Gastroesophageal sphincter (tissue), 4 donors: ENCODE measurements around the gene ADGRG1. TPM values are rescaled to one million over a fixed set of nuclear protein-coding genes. Genes with fewer than 3 reads are reported as not detected.
A peak's percentile ranks its signal among the peaks of the same experiment; 100 is the strongest.

Experiments
- ATAC-seq: fragments of 150-250 bp; one replicate; pipeline ENCODE4 v1.9.1; 2016; ENCODE audit warnings: mild to moderate bottlenecking, moderate library complexity
- H3K27ac ChIP-seq, 4 donors: fragments of 200-600 bp; sonication (generic) in 3 of 4; 1 replicate in 3 of 4; 2 replicates in 1 of 4; pipeline ENCODE4 v1.5.1; 2016 to 2019
- H3K27me3 ChIP-seq: fragments of 200-600 bp; sonication (generic); one replicate; pipeline ENCODE4 v1.5.1; 2019
- H3K36me3 ChIP-seq, 2 donors: fragments of 200-600 bp; sonication (generic); one replicate each; pipeline ENCODE4 v1.5.1; 2019; ENCODE audit warnings: control low read depth in 1 of 2
- H3K4me1 ChIP-seq, 3 donors: fragments of 200-600 bp; sonication (generic); 1 replicate in 2 of 3; 2 replicates in 1 of 3; pipeline ENCODE4 v1.5.1; 2016 to 2019; ENCODE audit warnings: control low read depth in 2 of 3
- H3K4me3 ChIP-seq, 2 donors: fragments of 200-600 bp; sonication (generic); one replicate each; pipeline ENCODE4 v1.5.1; 2019; ENCODE audit warnings: mild to moderate bottlenecking in 1 of 2, moderate library complexity in 1 of 2
- H3K9me3 ChIP-seq, 3 donors: fragments of 200-600 bp; sonication (generic); one replicate each; pipeline ENCODE4 v1.5.1; 2017 to 2019; ENCODE audit warnings: control low read depth in 2 of 3
- CTCF ChIP-seq, 4 experiments: fragments of 200-600 bp in 2 of 4; fragments of 450-650 bp in 2 of 4; sonication (generic) in 1 of 4; IDR thresholded peaks; one replicate each; pipeline ENCODE4 v1.5.1; 2017 to 2019; ENCODE audit warnings: antibody characterized with exemption in 4 of 4, mild to moderate bottlenecking in 2 of 4, moderate library complexity in 2 of 4
- EP300 ChIP-seq: sonication (generic); formaldehyde crosslinking; IDR thresholded peaks from one replicate; pipeline ENCODE4 v1.6.1; 2017; ENCODE audit warnings: antibody characterized with exemption, mild to moderate bottlenecking
- POLR2A ChIP-seq, 2 donors: fragments of 450-650 bp; IDR thresholded peaks; one replicate each; pipeline ENCODE4 v1.6.1; 2017; ENCODE audit warnings: antibody characterized with exemption in 2 of 2, mild to moderate bottlenecking in 2 of 2, moderate library complexity in 1 of 2
- POLR2AphosphoS5 ChIP-seq: sonication (generic); formaldehyde crosslinking; IDR thresholded peaks from one replicate; pipeline ENCODE4 v1.6.1; 2017; ENCODE audit warnings: antibody characterized with exemption
- WGBS, 2 donors: methylation state at CpG; one replicate each; pipeline ENCODE4 v1.1.5; 2018; ENCODE audit warnings: low coverage in 1 of 2; 5-methylcytosine and 5-hydroxymethylcytosine counted together
- total RNA-seq, 4 donors: library from RNA; depleted of rRNA; stranded (reverse); fragments of >200 nt; gene quantifications; one replicate each; pipeline ENCODE4 v1.1.0, GENCODE V29; 2016

The ADGRG1 gene
- total RNA-seq, 4 donors from 2014 or later, result 7.0 to 20.1 (median 12.6) TPM

- Histone ChIP-seq H3K4me1 (peaks cover 0 to 39% (median 8%) of the 10 kb centered on the region in 3 donors), H3K4me3 (no peak overlapping the region), H3K27ac (peak overlapping the region in 1 of 4 donors; percentile 29), H3K36me3 (no peaks in the 10 kb centered on the region), H3K27me3 (peaks cover 13% of the 10 kb centered on the region), H3K9me3 (no peaks in the 10 kb centered on the region)
- ATAC-seq, result no peak
- WGBS, 2 donors, result 83 to 90% methylated on average over 1 to 2 of the region's 17 CpGs
- no peak for TF ChIP-seq CTCF (IDR thresholded peaks at IDR 0.05)
- TF ChIP-seq EP300, result no peak
- no peak for TF ChIP-seq POLR2A (IDR thresholded peaks at IDR 0.05)
- TF ChIP-seq POLR2AphosphoS5, result no peak
Observed at GRCh38 chr16:57623251-57624043, 5.0 kb upstream of the ADGRG1 start.

GRCh38 chr16:57624044-57624688 lies 4.3 kb upstream of the ADGRG1 start:
- 80% methylated on average over 8 of the region's 8 CpGs; no CpG with 5 or more reads in 1 of the 2 donors for WGBS, 2 donors
- no peaks in the 10 kb centered on the region for H3K9me3 ChIP-seq
- H3K36me3 ChIP-seq, result no peaks in the 10 kb centered on the region
- peaks cover 0 to 44% (median 11%) of the 10 kb centered on the region in 3 donors for H3K4me1 ChIP-seq
- H3K27me3 ChIP-seq, result peaks cover 19% of the 10 kb centered on the region
- ATAC-seq, result no peak
- no peak overlapping the region for H3K4me3 ChIP-seq
- H3K27ac ChIP-seq, result no peak overlapping the region
- TF ChIP-seq EP300, result no peak
- TF ChIP-seq POLR2A (IDR thresholded peaks at IDR 0.05), result no peak
- no peak for TF ChIP-seq POLR2AphosphoS5
- no peak for TF ChIP-seq CTCF (IDR thresholded peaks at IDR 0.05)

DNA sequence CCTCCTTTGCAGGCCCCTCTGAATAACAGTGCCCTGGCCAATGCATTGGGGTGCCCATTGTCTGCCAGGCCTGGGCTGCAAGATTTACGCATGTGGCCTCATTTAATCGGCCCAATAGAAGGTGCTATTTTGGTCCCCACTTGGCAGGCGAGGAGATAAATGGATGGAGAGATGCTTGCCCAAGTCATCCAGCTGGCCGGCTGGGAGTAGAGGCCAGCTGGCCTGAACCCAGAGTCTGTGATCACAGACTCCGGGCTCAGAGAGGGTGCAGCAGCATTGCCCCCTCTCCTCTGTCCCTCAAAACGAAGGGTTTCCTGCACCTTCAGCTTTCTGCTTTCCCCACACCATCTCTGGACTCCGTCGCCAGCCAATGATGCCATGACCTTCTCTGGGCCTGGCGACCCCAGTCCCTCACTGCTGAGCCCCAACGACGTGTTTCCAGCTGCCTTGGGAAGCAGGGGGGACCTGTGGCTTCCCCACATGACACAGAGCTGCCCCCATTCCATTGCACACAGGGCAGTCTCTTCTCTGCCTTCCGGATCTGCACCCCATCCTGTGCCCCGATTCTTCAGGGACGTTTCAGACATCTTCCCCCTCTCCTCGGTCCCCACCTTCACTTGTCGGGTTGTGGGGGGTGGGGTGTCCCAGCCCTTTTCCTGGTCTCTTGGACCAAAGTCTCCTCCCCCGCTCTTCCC lies 3.5 kb upstream of the ADGRG1 start:
- WGBS, 2 donors, result 47 to 76% methylated on average over 4 to 16 of the region's 17 CpGs
- Histone ChIP-seq H3K4me1 (peaks cover 0 to 44% (median 11%) of the 10 kb centered on the region in 3 donors), H3K27me3 (peaks cover 27% of the 10 kb centered on the region), H3K27ac (no peak overlapping the region), H3K9me3 (no peaks in the 10 kb centered on the region), H3K36me3 (no peaks in the 10 kb centered on the region), H3K4me3 (no peak overlapping the region)
- TF ChIP-seq POLR2A (IDR thresholded peaks at IDR 0.05), result no peak
- TF ChIP-seq CTCF (IDR thresholded peaks at IDR 0.05), result no peak
- no peak for TF ChIP-seq POLR2AphosphoS5
- no peak for TF ChIP-seq EP300
- no peak for ATAC-seq

DNA sequence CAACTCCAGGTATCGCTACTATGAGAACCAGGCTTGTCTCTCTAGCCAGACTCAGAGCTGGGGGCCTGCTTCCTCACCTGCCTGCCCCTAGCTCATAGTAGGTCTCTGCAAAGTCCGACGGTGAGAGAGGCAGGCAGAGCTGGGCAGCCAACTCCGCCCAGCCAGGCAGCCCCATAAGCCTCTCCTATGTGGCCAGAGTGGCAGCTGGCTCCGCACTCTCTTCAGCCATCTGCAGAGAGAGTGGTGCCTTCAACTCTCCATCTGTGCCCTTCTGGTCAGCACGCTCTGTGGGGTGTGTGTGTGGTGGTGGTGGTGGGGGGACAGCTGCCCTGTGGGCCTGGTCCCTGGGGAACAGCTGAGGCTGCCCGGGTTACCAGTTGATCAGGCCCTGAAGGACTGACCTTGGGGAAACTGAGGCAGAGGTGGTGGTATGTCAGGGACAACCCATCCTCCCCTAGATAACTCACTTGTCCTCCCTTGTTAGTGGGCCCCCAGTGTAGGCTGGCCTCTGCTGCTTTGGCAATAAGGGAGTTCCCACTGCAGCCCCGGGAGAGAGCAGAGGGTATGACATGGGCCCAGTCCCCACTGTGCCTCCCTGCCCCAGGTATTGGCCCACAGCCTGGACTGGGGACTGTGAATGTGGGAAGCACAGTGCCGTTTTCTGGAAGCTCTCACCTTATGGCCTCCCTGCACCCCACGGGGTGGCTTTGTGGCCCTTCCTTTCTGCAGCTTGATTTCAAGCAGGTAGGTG lies 1.8 kb upstream of the ADGRG1 start:
- H3K27me3 ChIP-seq, result peaks cover 44% of the 10 kb centered on the region
- no CpG with 5 or more reads among the region's 10 CpGs for WGBS, 2 donors
- H3K27ac ChIP-seq, result no peak overlapping the region
- no peak overlapping the region for H3K4me3 ChIP-seq
- TF ChIP-seq CTCF (IDR thresholded peaks at IDR 0.05), result no peak
- TF ChIP-seq EP300, result no peak
- no peak for TF ChIP-seq POLR2A (IDR thresholded peaks at IDR 0.05)
- no peak for TF ChIP-seq POLR2AphosphoS5
- no peaks in the 10 kb centered on the region for H3K9me3 ChIP-seq
- peaks cover 0 to 44% (median 11%) of the 10 kb centered on the region in 3 donors for H3K4me1 ChIP-seq
- ATAC-seq, result no peak
- no peaks in the 10 kb centered on the region for H3K36me3 ChIP-seq
